GM18498 (cell line): ENCODE measurements around the gene COQ9.
"Not testable (repeated sequence)": the region's sequence is repeated elsewhere in the genome, so short reads cannot be mapped to it uniquely, and the experiment has no call there.

ENCODE experiments used
- ATAC-seq: cut with Tn5 transposase; IDR thresholded peaks from one replicate; pipeline ENCODE4 v1.9.1; 2021; ENCODE audit warnings: mild to moderate bottlenecking, moderate library complexity; ENCODE audit not compliant: unreplicated experiment

Gene COQ9, protein sequence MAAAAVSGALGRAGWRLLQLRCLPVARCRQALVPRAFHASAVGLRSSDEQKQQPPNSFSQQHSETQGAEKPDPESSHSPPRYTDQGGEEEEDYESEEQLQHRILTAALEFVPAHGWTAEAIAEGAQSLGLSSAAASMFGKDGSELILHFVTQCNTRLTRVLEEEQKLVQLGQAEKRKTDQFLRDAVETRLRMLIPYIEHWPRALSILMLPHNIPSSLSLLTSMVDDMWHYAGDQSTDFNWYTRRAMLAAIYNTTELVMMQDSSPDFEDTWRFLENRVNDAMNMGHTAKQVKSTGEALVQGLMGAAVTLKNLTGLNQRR

DNA sequence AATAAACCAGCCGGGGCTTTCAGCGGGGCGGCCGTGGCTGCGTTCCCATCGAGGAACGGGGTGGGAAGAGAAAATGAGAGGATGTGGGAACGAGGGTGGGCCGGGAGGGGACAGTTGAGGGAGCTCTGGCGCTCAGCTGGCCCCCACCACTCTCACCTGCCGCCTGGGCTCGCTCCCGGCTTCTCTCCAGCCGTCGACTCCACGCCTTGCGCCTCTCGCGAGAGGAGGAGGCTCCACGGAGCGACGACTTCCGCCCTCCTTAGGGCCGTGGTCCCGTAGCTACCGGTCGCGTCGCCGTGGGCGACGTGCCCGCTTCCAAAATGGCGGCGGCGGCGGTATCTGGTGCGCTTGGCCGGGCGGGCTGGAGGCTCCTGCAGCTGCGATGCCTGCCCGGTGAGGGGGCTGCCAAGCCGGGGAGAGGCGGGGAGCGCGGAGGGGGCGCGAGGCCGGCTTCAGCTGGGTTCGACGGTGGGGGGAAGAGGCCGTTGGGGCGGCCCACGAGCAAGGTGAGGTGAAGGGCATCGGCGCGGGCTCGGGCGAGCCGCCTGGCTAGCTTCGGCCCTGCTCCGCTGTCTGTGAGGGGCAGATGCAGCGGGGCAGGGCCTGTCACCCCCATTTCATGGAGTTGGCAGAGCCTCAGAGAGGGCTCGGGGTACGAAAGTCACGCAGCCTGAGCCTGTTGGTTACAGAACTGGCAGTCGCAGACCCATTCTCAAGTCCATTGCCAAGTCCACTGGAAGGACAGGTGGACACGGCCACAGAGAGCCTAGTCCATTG lies at the start of gene COQ9, which contains the start of gene CIAPIN1:
COQ9 (plus strand) TSS at position 294 of the 777 bp plus-strand sequence; CDS start at position 321, 27 bp downstream.
CIAPIN1 (minus strand) TSS at position 200 of the 777 bp plus-strand sequence. CDS start 6,457 bp downstream, outside the sequence.
- ATAC-seq, result peak; percentile 98

DNA sequence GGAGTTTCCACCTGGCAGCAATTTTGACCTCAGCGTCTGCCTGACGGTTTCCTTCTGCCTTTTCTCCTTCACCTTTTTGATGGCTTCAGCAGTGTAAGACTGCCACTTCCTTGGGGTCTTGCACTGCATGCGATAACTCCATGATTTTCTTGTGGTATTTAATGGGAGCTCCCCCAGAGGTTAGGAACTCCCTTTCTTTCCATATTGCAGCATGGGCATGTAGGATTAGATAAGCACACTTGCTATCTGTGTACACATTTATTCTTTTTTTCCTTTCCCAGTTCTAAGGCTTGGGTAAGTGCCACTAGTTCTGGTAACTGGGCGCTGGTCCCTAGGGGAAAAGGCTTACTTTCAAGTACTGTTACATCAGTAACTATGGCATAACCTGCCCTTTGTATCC lies 49.8 kb upstream of the COQ9 start:
- not testable (repeated sequence) for ATAC-seq

DNA sequence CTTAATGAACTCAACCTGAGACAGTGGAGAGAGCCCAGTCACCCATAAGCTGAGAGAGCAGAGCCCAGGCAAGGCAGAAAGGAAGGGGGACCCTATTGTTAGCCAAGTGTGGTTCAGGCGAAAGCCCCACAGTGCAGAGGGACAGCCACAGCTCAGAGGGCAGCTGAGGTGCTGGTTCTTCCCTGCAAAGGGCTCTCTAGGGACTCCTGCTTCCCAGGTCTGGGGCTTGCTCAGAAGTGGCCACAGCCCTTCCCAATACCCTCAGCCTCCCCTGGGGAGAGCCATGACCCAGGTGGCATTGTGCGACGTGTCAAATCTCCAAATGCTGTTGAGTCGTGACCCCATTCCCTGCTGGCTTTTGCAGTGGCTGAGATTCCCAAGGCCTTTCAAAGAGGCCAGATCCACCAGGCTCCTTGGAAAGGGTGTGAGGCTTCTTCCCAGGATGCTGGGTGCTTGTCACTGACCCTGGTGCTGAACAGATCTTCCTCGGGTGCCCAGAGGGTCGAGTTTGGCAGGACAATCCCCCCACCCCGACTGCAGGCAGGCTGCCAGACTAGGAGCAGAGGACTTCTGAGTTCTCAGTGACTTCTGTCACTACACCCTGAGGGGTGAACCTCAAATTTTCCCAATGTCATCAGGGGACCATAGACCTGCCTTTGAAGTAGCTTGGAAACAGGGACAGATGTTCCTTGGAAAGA lies 45.2 kb upstream of the COQ9 start:
- ATAC-seq, result no peak

DNA sequence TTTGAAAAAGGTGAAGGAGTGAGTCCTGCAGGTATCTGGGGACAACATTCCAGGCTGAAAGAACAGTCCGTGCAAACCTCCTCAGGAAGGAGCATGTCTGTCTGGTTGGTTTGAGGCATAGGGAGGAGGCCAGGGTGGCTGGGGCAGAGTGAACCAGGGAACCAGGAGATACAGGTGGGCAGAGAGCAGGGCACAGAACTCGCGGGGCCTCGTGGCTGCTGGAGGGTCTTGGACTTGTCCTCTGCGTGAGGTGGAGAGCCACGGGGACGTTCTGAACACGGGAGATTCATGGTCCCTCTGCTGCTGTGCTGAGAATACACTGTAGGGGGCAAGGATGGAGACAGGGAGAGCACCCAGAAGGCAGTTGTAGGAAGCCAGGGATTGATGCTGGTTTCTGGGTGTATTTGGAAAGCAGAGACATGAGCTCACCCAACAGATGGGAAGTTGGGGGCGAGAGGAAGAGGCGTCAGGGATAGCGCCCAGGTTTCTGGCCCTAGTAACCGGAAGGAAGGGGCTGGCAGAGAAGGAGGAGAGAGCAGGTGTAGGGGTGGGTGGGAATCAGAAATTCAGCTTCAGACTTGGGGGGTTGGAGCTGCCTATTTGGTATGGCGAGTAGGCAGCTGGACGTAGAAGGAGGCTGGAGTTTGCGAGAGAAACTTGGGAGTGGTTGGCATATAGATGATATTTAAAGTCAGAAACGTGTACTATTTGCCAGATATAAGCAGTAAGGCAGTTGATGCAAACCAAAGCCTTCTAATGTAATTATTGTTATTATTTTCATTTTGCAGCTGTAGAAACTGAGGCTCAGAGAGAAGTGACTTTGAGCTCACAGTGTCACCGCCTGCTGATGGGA lies 43.1 kb upstream of the COQ9 start, which contains the start of gene CCL17:
CCL17 (plus strand) TSS at position 803 of the 853 bp plus-strand sequence. CDS start 9,166 bp downstream, outside the sequence.
- no peak for ATAC-seq

DNA sequence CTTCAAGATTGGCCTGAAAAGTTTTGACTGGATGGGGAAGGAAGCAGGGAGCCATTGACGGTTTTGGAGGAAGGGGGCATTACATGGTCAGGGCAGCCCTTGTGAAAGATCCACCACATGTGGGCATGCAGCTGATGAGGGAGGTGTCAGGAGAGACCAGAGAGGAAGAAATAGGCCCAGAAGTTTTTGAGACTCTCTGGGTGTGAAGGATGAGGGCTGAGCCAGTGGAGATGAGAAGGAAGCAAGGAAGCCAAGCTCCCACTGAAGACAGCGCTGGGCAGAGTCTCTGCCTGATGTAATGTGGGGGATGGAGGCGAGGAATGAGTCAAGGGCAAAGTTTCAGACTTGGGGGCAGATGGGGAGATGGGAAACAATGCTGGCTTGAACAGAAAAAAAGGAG lies 42.2 kb upstream of the COQ9 start:
- no peak for ATAC-seq

DNA sequence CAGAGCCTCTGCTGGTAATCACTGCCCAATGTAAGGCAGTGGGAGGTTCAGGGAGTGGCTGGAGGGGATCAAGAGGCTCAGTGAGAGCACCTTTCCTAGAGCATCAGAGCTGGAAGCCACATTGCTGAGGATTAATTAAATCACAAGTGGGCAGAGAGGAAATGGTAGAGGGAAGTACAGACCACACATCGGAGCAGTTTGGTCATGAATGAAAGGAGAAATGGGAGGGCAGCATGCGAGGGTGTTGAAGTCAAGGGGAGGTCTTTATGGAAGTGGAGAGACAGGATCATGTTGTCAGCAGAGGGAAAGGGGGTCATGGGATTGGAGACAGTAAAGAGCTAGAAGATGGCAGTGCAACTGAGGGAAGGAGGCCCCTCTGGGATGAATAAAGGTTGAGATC lies 40.4 kb upstream of the COQ9 start:
- no peak for ATAC-seq

DNA sequence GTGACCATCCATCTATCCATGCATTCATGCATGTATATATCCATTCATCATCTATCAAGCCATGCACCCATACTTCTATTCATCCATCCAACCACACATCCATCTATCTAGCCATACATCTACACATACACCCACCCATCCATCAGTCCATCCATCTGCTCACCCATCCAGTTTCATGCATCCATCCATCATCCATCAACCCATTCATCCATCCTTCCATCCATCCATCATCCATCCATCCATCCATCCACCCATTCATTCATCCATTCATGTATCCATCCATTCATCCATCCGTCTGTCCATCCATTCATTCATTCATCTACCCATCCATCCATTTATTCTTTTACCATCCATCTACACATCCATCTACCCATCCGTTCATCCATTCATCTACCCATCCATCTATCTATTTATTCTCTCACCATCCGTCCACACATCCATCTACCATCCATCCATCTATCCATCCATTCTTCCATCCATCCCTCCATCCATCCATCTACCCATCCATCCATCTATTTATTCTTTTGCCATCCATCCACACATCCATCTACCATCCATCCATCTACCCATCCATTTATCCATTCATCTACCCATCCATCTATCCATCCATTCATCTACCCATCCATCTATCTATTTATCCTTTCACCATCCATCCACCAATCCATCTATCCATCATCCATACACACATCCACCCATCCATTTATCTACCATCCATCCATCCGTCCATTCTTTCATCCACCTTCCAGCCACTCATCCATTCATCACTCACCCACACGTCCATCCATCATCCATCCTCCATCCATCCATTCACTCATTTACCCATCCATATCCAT lies 39.5 kb upstream of the COQ9 start:
- no peak for ATAC-seq

DNA sequence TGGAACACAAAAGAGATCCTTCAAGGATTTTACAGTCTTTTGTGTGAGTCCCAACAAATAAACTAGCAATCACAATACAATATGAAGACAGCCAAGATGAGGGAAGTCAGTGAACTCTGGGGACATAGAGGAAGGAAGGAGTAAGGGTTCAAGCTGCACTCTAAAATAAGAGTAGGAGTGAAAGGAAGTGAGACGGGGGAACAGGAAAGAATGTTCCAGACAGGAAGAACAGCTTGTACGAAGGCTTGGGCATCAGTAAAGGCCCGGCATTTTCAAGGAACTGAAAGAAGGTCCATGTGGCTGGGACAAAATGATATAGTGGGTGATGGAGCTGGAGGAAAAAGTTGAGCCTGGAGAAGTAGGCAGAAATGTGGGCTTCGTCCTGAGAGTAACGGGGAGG lies 38.2 kb upstream of the COQ9 start:
- ATAC-seq, result no peak

DNA sequence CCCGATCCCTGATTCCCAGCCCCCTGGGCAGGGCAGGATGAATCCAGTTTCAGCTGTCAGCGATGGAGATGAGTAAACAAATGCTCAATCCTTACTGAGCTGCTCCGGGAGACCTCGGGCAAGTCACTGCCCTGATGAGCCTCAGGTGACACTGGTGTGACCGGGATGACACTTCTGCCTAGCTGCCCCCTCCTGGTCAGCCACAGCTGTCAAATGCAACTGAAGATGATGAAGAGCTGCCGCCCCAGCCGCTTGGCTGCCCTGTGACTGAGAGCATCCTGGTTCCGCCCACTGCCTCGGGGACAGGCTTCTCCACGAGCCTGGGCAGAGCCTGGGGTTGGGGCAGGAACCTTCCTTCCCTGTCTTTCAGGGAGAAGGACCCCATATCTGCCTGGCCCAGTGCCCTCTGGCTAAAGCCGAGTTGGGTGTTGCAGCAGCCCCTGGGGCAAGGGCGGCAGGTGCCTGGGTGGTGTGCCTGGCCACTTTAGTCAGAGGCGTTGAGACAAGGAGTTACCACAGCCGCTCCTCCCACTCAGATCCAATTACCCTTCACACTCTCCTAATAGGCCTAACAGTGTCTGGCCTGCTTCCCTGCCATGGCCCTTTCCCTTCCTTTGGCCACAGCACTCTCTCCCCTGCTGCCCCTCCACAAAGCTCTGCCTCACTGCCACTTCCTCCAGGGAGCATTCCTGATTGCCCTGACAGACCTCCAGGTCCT lies 37.2 kb upstream of the COQ9 start:
- ATAC-seq, result no peak

DNA sequence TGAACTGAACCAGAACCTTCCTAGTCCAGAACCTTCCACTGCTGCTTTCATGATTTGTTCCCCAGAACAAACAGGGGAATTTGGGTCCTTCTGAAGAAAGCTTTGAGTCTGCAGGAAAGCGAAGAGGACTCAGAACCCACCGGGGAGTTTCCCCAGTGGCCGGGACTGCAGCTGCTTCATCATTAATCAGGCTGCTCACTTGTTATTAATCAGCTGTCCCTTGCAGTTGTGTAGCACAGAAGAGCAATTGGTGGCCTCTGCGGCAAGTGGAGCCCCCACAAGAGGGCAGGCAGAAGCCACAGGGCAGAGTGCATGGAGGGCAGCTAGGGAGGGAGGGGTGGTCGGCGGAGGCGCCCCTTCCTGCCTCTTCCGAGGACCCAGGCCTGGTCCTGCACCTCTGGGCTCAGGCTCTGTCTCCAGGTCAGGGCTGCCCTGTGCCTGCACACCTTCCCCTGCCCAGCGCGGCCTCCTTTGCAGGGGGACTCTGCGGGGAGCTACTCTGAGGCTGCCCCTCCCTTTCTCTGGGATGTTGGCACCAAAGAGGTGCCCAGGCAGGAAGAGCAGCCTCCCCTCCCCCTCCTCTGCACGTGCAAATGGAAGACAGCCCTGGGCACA lies 35.8 kb upstream of the COQ9 start:
- no peak for ATAC-seq

DNA sequence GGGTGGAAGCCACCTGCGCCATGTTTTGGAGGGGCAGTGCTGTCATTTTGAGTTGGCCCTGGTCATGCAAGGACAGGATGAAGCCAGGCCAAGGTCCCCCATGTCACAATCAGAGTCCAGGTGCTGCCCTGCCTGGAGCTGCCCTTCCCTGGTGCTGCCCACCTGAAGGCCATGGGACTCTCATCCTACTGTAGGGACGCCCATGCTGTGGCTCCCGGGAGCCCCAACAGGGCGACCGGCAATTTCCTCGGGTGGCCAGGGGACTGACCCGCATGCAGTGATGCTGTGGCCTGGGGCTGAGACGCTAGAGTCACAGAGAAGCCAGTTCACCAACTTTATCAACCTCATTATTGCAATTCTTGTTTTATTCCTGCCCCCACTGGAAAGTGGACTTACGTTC lies 34.7 kb upstream of the COQ9 start:
- ATAC-seq, result no peak

DNA sequence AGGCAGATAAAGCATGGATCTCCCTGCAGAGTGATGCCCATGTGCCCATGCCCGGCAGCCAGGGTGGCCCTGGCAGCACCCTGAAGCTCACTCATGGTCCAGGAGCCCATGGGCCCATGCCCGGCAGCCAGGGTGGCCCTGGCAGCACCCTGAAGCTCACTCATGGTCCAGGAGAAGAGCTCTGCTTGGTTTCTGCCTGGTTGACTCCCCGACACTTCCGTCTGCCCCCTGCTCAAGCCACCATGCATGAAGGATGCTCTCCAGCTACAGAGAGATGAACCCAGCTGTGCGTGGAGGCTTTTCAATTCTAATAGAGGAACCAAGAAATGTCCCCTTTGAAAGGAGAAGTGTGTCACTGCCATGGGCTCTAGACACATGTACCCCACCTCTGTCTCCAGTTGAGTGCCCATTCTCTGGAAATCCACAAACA lies 34.0 kb upstream of the COQ9 start:
- peak; percentile 68 for ATAC-seq

DNA sequence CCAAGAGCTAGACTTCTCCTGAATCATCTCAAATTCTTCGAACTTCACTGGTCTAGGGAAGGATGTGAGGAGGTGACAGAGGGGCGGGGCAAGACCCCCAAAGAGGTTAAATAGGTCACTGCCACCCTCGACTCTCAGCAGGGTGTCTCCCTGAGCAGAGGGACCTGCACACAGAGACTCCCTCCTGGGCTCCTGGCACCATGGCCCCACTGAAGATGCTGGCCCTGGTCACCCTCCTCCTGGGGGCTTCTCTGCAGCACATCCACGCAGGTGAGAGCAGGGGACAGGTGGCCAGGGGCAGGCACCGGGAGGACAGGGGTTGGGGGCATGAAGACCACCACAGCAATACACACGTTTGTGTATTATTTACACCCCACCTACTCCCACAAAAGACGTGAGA lies 33.5 kb upstream of the COQ9 start:
- ATAC-seq, result no peak

DNA sequence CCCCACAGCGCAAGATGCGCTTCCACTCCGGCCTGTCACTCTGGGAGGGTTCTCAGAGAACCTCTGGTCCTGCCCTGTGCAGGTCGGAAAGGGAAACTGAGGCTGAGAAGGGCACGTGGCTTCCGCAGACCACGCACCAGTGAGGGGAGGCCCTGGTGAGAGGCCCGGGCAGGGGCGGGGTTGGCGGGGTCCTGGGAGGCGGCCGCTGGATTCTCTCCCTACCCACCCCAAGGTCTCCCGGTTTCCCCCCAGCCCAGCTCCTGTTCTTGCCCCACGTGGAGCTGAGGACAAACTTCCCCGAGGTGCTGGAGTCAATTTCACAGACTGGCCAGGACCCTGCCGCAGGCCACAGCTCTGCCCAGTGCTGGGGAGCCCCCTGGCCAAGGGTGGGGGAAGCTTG lies 31.2 kb upstream of the COQ9 start:
- ATAC-seq, result no peak

DNA sequence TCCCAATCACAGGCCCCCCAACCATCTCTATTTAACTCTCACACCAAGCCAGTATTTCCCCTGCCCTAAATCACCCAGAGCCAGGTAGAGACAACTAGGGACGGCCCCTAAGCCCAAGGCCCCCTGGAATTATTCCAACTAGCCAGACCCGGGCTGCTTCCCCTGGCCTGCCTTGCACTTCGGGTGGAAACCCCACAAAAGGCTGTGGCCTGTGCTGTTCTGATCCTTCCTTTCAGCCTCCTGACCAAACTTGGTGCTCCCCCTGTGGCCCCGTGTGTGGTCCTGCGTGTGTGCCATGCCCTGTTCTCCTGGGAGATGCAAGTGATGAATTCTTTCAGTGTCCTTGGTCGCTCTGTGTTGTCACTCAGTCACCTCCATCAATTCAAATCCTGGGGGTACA lies 27.8 kb upstream of the COQ9 start:
- ATAC-seq, result no peak

DNA sequence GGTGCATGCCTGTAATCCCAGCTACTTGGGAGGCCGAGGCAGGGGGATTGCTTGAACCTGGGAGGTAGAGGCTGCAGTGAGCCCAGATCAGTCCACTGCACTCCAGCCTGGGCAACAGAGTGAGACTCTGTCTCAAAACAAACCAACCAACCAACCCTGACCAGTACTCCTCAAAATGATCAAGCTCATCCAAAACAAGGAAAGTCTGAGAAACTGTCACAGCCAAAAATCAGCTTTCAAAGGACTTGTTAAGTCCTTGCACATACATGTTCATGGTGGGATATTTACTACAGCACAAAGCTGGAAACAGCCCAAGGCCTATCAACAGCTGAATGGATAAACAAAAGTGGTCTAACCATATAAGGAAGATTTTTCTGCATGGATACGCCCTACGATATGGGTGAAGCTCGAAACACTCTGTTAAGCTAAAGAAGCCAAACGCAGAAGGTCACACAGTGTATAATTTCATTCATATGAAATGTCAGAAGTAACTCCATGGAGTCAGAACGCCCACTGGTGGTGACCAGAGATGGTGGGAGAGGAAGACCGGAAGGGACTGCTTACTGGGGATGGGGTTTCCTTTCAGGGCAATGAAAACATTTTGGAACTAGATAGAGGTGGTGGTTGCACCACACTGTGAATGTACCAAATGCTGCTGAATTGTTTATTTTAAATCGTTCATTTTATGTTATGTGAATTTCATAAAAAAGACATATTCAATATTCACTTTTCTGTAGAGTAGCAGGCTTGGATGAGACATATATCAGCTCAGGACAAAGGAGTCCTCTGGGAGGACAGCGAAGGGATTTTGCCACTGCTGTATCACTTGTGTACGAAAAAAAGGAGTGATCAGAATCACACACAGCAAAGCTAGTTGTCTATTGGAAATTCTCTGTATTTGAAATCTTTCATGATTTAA lies 25.0 kb upstream of the COQ9 start:
- no peak for ATAC-seq

DNA sequence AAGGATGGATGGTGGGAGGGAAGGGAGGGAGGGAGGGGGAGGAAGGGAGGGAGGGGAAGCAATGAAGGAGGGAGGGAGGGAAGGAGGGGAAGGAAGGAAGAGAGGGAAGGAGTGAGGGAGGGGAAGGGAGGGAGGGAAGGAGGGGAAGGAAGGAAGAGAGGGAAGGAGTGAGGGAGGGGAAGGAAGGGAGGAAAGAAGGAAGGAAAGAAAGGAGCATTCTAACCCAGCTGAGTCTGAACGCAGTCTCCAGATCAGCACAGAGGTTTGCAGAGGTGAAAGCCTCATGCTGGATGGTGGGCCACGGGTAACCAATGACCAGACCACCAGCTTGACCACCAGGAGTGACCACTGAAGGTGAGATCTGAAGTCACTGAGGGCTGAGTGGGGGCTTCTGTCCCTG lies 24.1 kb upstream of the COQ9 start:
- no peak for ATAC-seq

DNA sequence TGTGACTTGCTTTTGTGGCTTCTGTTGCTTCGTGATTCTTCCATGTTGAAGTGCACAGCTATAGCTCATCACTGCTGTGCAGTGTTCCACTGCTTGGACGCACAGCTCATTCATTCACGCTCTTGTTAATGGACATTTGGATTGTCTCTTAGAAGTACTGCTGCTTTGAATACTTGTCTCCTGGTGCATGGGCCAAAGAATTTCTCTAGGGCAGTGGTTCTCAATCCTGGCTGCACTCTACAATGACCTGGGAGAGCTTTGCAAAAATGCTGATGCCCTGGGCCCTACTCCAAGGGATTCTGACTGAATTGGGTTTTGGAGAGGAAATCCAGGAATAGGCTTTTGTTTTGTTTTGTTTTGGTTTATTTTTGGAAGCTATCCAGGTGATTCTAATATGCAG lies 22.7 kb upstream of the COQ9 start:
- ATAC-seq, result no peak
